Measurements from ENCODE around the gene SOX6.

DNA sequence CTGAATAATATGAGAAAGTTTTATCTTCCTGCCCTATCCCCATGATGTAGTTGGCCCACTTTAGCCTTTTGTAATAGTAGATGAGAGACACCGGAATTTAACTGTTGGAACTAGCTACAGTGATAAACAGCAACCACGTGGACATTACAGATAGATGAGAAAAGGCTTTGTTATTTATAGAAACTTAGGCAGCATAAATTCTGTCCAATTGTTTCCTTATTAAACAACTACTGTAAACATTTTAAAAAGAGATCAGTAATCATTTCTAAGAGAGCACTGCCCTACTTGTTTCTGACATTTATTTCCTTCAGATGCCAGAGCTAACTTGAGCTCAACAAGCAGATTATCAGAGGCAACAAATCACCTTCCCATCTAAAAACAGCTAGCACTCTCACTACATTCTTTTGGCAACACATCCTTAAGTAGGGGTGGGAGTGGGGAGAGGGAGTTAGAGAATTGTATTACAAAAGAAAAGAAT lies 63.1 kb downstream of the SOX6 start:
- no peak for TF ChIP-seq ZZZ3 (CRISPR knock-in tag; IDR thresholded peaks at IDR 0.05; ENCODE audit: borderline replicate concordance)
- no peak for TF ChIP-seq HHEX (CRISPR knock-in tag; IDR thresholded peaks at IDR 0.05)
- no peak for TF ChIP-seq ZNF10 (CRISPR knock-in tag; IDR thresholded peaks at IDR 0.05; ENCODE audit: borderline replicate concordance, low read depth)
- TF ChIP-seq KAT8 (CRISPR knock-in tag; IDR thresholded peaks at IDR 0.05): no peak
- TF ChIP-seq, protein P1, sequence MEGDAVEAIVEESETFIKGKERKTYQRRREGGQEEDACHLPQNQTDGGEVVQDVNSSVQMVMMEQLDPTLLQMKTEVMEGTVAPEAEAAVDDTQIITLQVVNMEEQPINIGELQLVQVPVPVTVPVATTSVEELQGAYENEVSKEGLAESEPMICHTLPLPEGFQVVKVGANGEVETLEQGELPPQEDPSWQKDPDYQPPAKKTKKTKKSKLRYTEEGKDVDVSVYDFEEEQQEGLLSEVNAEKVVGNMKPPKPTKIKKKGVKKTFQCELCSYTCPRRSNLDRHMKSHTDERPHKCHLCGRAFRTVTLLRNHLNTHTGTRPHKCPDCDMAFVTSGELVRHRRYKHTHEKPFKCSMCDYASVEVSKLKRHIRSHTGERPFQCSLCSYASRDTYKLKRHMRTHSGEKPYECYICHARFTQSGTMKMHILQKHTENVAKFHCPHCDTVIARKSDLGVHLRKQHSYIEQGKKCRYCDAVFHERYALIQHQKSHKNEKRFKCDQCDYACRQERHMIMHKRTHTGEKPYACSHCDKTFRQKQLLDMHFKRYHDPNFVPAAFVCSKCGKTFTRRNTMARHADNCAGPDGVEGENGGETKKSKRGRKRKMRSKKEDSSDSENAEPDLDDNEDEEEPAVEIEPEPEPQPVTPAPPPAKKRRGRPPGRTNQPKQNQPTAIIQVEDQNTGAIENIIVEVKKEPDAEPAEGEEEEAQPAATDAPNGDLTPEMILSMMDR (CRISPR knock-in tag; IDR thresholded peaks at IDR 0.05): no peak
- TF ChIP-seq TARDBP (CRISPR knock-in tag; IDR thresholded peaks at IDR 0.05): no peak
- TF ChIP-seq, protein P2, sequence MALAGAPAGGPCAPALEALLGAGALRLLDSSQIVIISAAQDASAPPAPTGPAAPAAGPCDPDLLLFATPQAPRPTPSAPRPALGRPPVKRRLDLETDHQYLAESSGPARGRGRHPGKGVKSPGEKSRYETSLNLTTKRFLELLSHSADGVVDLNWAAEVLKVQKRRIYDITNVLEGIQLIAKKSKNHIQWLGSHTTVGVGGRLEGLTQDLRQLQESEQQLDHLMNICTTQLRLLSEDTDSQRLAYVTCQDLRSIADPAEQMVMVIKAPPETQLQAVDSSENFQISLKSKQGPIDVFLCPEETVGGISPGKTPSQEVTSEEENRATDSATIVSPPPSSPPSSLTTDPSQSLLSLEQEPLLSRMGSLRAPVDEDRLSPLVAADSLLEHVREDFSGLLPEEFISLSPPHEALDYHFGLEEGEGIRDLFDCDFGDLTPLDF (CRISPR knock-in tag; IDR thresholded peaks at IDR 0.05): no peak
- TF ChIP-seq, protein P3, sequence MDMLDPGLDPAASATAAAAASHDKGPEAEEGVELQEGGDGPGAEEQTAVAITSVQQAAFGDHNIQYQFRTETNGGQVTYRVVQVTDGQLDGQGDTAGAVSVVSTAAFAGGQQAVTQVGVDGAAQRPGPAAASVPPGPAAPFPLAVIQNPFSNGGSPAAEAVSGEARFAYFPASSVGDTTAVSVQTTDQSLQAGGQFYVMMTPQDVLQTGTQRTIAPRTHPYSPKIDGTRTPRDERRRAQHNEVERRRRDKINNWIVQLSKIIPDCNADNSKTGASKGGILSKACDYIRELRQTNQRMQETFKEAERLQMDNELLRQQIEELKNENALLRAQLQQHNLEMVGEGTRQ (IDR thresholded peaks at IDR 0.05; ENCODE audit: low read depth, low read length): no peak
- TF ChIP-seq, protein P3 (CRISPR knock-in tag; IDR thresholded peaks at IDR 0.05; ENCODE audit: borderline replicate concordance): no peak
- TF ChIP-seq CBFB (CRISPR knock-in tag; IDR thresholded peaks at IDR 0.05): no peak
- TF ChIP-seq MAFF (IDR thresholded peaks at IDR 0.05; ENCODE audit: low read depth, low read length): no peak
- TF ChIP-seq POGZ (CRISPR knock-in tag; IDR thresholded peaks at IDR 0.05): no peak
